ENCODE measurements around the gene ACSS2.

Gene ACSS2

GRCh38 chr20:34834459-34834893 lies 41.9 kb upstream of the ACSS2 start:
- Histone ChIP-seq H3K9ac (ENCODE audit: low read depth, low read length) (no peak overlapping the region), H2AFZ (ENCODE audit: low read depth, low read length) (no peak overlapping the region), H3K4me2 (ENCODE audit: insufficient read depth, low read length) (peak overlapping the region; percentile 36; the same call in 1 of the 2 replicates), H3K4me1 (ENCODE audit: insufficient read depth, low read length) (peaks cover 3% of the 10 kb centered on the region), H3K36me3 (ENCODE audit: insufficient read depth, low read length) (no peaks in the 10 kb centered on the region), H3K27me3 (ENCODE audit: insufficient read depth, low read length, poor library complexity) (no peaks in the 10 kb centered on the region), H3K79me2 (ENCODE audit: insufficient read depth, low read length) (no peaks in the 10 kb centered on the region), H3K9me3 (ENCODE audit: insufficient read depth, low read length, severe bottlenecking) (no peaks in the 10 kb centered on the region), H4K20me1 (ENCODE audit: insufficient read depth, low read length) (no peaks in the 10 kb centered on the region), H3K4me3 (ENCODE audit: low read depth in 1 of 2, low read length in 2 of 2) (no peak overlapping the region), H3K27ac (ENCODE audit: low read length) (no peak overlapping the region)
- DNase-seq (no peak), ATAC-seq (ENCODE audit: insufficient read depth, low read depth) (peak; percentile 68)
- TF ChIP-seq EZH2 (IDR thresholded peaks at IDR 0.05; ENCODE audit: borderline replicate concordance, low read depth, low read length, severe bottlenecking): no peak
- peak; percentile 70 for TF ChIP-seq CTCF (IDR thresholded peaks at IDR 0.05; ENCODE audit: borderline replicate concordance, extremely low read depth, low read length, poor library complexity, severe bottlenecking)

GRCh38 chr20:34842143-34842542 lies 34.3 kb upstream of the ACSS2 start:
- no peak overlapping the region for H3K4me2 ChIP-seq (ENCODE audit: insufficient read depth, low read length)
- no peak for DNase-seq
- no peaks in the 10 kb centered on the region for H3K9me3 ChIP-seq (ENCODE audit: insufficient read depth, low read length, severe bottlenecking)
- H3K27ac ChIP-seq (ENCODE audit: low read length): no peak overlapping the region
- H4K20me1 ChIP-seq (ENCODE audit: insufficient read depth, low read length): no peaks in the 10 kb centered on the region
- H3K9ac ChIP-seq (ENCODE audit: low read depth, low read length): no peak overlapping the region
- H3K4me3 ChIP-seq (ENCODE audit: low read depth in 1 of 2, low read length in 2 of 2): no peak overlapping the region
- H3K36me3 ChIP-seq (ENCODE audit: insufficient read depth, low read length): peaks cover 3% of the 10 kb centered on the region; the same call in 1 of the 2 replicates
- ATAC-seq (ENCODE audit: insufficient read depth, low read depth): no peak
- no peaks in the 10 kb centered on the region for H3K27me3 ChIP-seq (ENCODE audit: insufficient read depth, low read length, poor library complexity)
- no peaks in the 10 kb centered on the region for H3K79me2 ChIP-seq (ENCODE audit: insufficient read depth, low read length)
- TF ChIP-seq EZH2 (IDR thresholded peaks at IDR 0.05; ENCODE audit: borderline replicate concordance, low read depth, low read length, severe bottlenecking): no peak
- no peak for TF ChIP-seq CTCF (IDR thresholded peaks at IDR 0.05; ENCODE audit: borderline replicate concordance, extremely low read depth, low read length, poor library complexity, severe bottlenecking)
- H3K4me1 ChIP-seq (ENCODE audit: insufficient read depth, low read length): no peaks in the 10 kb centered on the region
- H2AFZ ChIP-seq (ENCODE audit: low read depth, low read length): no peak overlapping the region

GRCh38 chr20:34843421-34843820 lies 33.0 kb upstream of the ACSS2 start:
- ATAC-seq (ENCODE audit: insufficient read depth, low read depth): no peak; the same call in 2 of the 3 replicates
- no peaks in the 10 kb centered on the region for H3K9me3 ChIP-seq (ENCODE audit: insufficient read depth, low read length, severe bottlenecking)
- H3K4me3 ChIP-seq (ENCODE audit: low read depth in 1 of 2, low read length in 2 of 2): no peak overlapping the region
- peaks cover 6% of the 10 kb centered on the region; the same call in 1 of the 2 replicates for H3K36me3 ChIP-seq (ENCODE audit: insufficient read depth, low read length)
- H3K4me1 ChIP-seq (ENCODE audit: insufficient read depth, low read length): no peaks in the 10 kb centered on the region
- H3K9ac ChIP-seq (ENCODE audit: low read depth, low read length): no peak overlapping the region
- TF ChIP-seq CTCF (IDR thresholded peaks at IDR 0.05; ENCODE audit: borderline replicate concordance, extremely low read depth, low read length, poor library complexity, severe bottlenecking) (no peak), EZH2 (IDR thresholded peaks at IDR 0.05; ENCODE audit: borderline replicate concordance, low read depth, low read length, severe bottlenecking) (no peak)
- no peak overlapping the region for H3K4me2 ChIP-seq (ENCODE audit: insufficient read depth, low read length)
- no peak overlapping the region for H3K27ac ChIP-seq (ENCODE audit: low read length)
- H4K20me1 ChIP-seq (ENCODE audit: insufficient read depth, low read length): no peaks in the 10 kb centered on the region
- H3K79me2 ChIP-seq (ENCODE audit: insufficient read depth, low read length): no peaks in the 10 kb centered on the region
- no peak overlapping the region for H2AFZ ChIP-seq (ENCODE audit: low read depth, low read length)
- DNase-seq: no peak
- H3K27me3 ChIP-seq (ENCODE audit: insufficient read depth, low read length, poor library complexity): no peaks in the 10 kb centered on the region

- H3K27me3 ChIP-seq (ENCODE audit: insufficient read depth, low read length, poor library complexity): no peaks in the 10 kb centered on the region
- no peak for TF ChIP-seq CTCF (IDR thresholded peaks at IDR 0.05; ENCODE audit: borderline replicate concordance, extremely low read depth, low read length, poor library complexity, severe bottlenecking)
- no peak for TF ChIP-seq EZH2 (IDR thresholded peaks at IDR 0.05; ENCODE audit: borderline replicate concordance, low read depth, low read length, severe bottlenecking)
- DNase-seq: no peak
- no peaks in the 10 kb centered on the region for H3K4me1 ChIP-seq (ENCODE audit: insufficient read depth, low read length)
- H3K27ac ChIP-seq (ENCODE audit: low read length): no peak overlapping the region
- H3K4me2 ChIP-seq (ENCODE audit: insufficient read depth, low read length): no peak overlapping the region
- H4K20me1 ChIP-seq (ENCODE audit: insufficient read depth, low read length): no peaks in the 10 kb centered on the region
- H3K4me3 ChIP-seq (ENCODE audit: low read depth in 1 of 2, low read length in 2 of 2): no peak overlapping the region
- no peak overlapping the region for H2AFZ ChIP-seq (ENCODE audit: low read depth, low read length)
- no peaks in the 10 kb centered on the region for H3K79me2 ChIP-seq (ENCODE audit: insufficient read depth, low read length)
- no peak overlapping the region for H3K9ac ChIP-seq (ENCODE audit: low read depth, low read length)
- peaks cover 40% of the 10 kb centered on the region for H3K36me3 ChIP-seq (ENCODE audit: insufficient read depth, low read length)
- H3K9me3 ChIP-seq (ENCODE audit: insufficient read depth, low read length, severe bottlenecking): no peaks in the 10 kb centered on the region
- peak; percentile 40; the same call in 1 of the 3 replicates for ATAC-seq (ENCODE audit: insufficient read depth, low read depth)
Observed at GRCh38 chr20:34848597-34848996, 27.8 kb upstream of the ACSS2 start.

Data from DND-41 (cell line).